Measurements from ENCODE around the gene HIGD1C. TPM values are rescaled to one million over a fixed set of nuclear protein-coding genes. Genes with fewer than 3 reads are reported as not detected.
"Not testable (repeated sequence)": the region's sequence is repeated elsewhere in the genome, so short reads cannot be mapped to it uniquely, and the experiment has no call there.

The HIGD1C gene
- total RNA-seq, 1 experiment from 2014 or later: not detected

- CTCF ChIA-PET: interaction anchor here (0.6 kb wide), 1 partner anchor 189 kb away, joined by 5 read pairs; the partner anchor contains the start of gene ATF1
- Mint-ChIP-seq H3K27me3 (ENCODE audit: low read depth) (no peaks in the 10 kb centered on the region), H3K27ac (no peak overlapping the region), H3K9me3 (peaks cover 2% of the 10 kb centered on the region; the same call in 1 of the 2 replicates), H3K4me3 (no peak overlapping the region), H3K4me1 (0 out of 2 replicates have a peak, but pooled peaks cover 14% of the 10 kb centered on the region), H3K36me3 (no peaks in the 10 kb centered on the region)
- DNase-seq (ENCODE audit: low spot score) (no peak), ATAC-seq (no peak)
- POLR2A ChIA-PET: no interaction called here
- TF ChIP-seq IRF1 (CRISPR knock-in tag; IDR thresholded peaks at IDR 0.05) (no peak), FOXK1 (CRISPR knock-in tag; IDR thresholded peaks at IDR 0.05) (no peak), TEAD4 (CRISPR knock-in tag; IDR thresholded peaks at IDR 0.05) (no peak)
Measured at GRCh38 chr12:50953047-50953446, 703 bp downstream of the HIGD1C start.

- H3K27ac Mint-ChIP-seq; H3K36me3 Mint-ChIP-seq; POLR2A ChIA-PET; H3K27me3 Mint-ChIP-seq (ENCODE audit: low read depth); H3K9me3 Mint-ChIP-seq; DNase-seq (ENCODE audit: low spot score); ATAC-seq; CTCF ChIA-PET; H3K4me3 Mint-ChIP-seq; H3K4me1 Mint-ChIP-seq: not testable (repeated sequence)
Measured at GRCh38 chr12:50954789-50955188, 2.4 kb downstream of the HIGD1C start.

GRCh38 chr12:50955288-50955687, 2.9 kb downstream of the HIGD1C start:
- Mint-ChIP-seq H3K27me3 (ENCODE audit: low read depth) (no peaks in the 10 kb centered on the region), H3K9me3 (no peaks in the 10 kb centered on the region), H3K27ac (no peak overlapping the region), H3K36me3 (no peaks in the 10 kb centered on the region), H3K4me1 (0 out of 2 replicates have a peak, but pooled peaks cover 6% of the 10 kb centered on the region), H3K4me3 (no peak overlapping the region)
- ATAC-seq (no peak), DNase-seq (ENCODE audit: low spot score) (no peak)
- CTCF ChIA-PET: no interaction called here
- TF ChIP-seq EMX1 (CRISPR knock-in tag; IDR thresholded peaks at IDR 0.05) (no peak), ZNF425 (CRISPR knock-in tag; conservative IDR thresholded peaks at IDR 0.05) (no peak), SMAD3 (CRISPR knock-in tag; IDR thresholded peaks at IDR 0.05; ENCODE audit: borderline replicate concordance) (no peak), ZSCAN18 (CRISPR knock-in tag; IDR thresholded peaks at IDR 0.05) (no peak), NR2C2 (CRISPR knock-in tag; IDR thresholded peaks at IDR 0.05) (no peak), ESRRA (CRISPR knock-in tag; IDR thresholded peaks at IDR 0.05; ENCODE audit: borderline replicate concordance) (no peak), AR (CRISPR knock-in tag; IDR thresholded peaks at IDR 0.05) (no peak), MAX (CRISPR knock-in tag; IDR thresholded peaks at IDR 0.05) (no peak), MXD4 (CRISPR knock-in tag; IDR thresholded peaks at IDR 0.05; ENCODE audit: borderline replicate concordance) (no peak), E2F1 (CRISPR knock-in tag; IDR thresholded peaks at IDR 0.05) (no peak), GTF2I (CRISPR knock-in tag; conservative IDR thresholded peaks at IDR 0.05) (no peak), ZMAT4 (CRISPR knock-in tag; IDR thresholded peaks at IDR 0.05) (no peak), USF1 (CRISPR knock-in tag; IDR thresholded peaks at IDR 0.05) (no peak), TEAD4 (CRISPR knock-in tag; IDR thresholded peaks at IDR 0.05) (no peak), GRHL2 (CRISPR knock-in tag; IDR thresholded peaks at IDR 0.05; ENCODE audit: insufficient replicate concordance, severe bottlenecking) (no peak), KAT7 (CRISPR knock-in tag; IDR thresholded peaks at IDR 0.05; ENCODE audit: borderline replicate concordance) (no peak)
- POLR2A ChIA-PET: no interaction called here

Measured in WTC11 (cell line).